ENCODE results near the gene MS4A1.
"Not testable (repeated sequence)": the region's sequence is repeated elsewhere in the genome, so short reads cannot be mapped to it uniquely, and the experiment has no call there.

MS4A1 gene

GRCh38 chr11:60455531-60456042 lies at the start of gene MS4A1:
MS4A1 (plus strand) TSS chr11:60455847; CDS start chr11:60462375, 6,528 bp downstream.
- no peak for DNase-seq

- no peak for DNase-seq
Measured at GRCh38 chr11:60420015-60420414, 35.6 kb upstream of the MS4A1 start.

GRCh38 chr11:60422609-60423008 lies 33.0 kb upstream of the MS4A1 start:
- DNase-seq = no peak

DNA sequence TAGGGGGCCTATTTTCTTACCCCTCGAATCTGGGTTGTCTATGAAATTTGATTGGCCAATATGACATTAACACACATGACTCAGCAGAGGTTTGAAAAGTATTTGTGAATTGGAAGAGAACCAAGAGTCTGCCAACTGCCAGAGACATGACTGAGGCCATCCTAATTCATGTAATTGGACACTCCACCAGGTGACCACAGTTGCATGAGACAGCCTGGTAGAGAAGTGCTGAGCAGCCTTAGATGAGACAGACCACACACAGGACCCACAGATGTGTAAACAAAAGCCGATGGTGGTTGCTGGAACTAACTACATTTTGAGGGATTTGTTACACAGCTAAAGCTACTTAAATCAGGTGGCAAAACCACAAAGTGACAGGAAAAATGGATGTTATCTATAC lies 27.1 kb upstream of the MS4A1 start:
- no peak for DNase-seq

DNA sequence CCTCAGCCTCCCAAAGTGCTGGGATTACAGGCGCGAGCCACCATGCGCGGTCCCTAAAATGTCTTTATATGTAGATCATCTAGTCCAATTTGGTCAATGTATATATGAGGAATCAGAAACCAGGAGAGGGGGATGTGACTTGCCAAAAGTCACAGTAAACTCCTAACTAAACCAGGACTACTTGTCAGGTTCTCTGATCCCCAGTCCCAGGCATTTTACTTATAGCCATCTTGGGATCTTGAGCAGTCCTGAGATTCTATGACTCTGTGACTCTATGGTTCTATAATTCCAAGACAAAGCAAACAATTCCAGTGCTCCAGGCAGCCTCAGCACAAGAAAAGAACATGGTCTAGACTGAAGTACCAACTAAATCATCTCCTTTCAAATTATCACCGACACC lies 26.4 kb upstream of the MS4A1 start, which contains the start of gene MS4A5:
Gene MS4A5, plus strand, starts transcription at position 301 of the 400 bp plus-strand sequence. CDS start 103 bp downstream, outside the sequence.
- no peak for DNase-seq

GRCh38 chr11:60431251-60431650 lies 24.4 kb upstream of the MS4A1 start:
- DNase-seq = no peak

DNA sequence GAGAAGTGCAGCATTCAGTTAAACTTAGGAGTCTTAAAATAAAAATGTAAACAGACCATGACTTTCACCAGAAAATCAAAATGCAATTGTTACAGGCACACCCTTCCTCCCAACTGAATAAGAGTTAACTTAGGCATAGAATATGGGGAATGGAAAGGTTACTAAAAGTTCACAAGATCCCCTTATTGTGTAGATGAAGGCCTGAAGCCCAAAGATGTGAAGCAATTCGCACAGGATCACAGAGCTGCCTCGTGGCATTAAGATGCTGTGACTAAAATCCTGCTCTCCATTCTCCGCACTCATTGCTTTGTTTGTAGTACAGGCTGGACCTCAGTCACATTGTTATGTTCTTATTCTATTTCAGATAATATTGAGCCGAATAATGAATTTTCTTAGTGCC lies 22.2 kb upstream of the MS4A1 start:
- DNase-seq = no peak

GRCh38 chr11:60447070-60447469 lies 8.6 kb upstream of the MS4A1 start:
- DNase-seq = no peak

DNA sequence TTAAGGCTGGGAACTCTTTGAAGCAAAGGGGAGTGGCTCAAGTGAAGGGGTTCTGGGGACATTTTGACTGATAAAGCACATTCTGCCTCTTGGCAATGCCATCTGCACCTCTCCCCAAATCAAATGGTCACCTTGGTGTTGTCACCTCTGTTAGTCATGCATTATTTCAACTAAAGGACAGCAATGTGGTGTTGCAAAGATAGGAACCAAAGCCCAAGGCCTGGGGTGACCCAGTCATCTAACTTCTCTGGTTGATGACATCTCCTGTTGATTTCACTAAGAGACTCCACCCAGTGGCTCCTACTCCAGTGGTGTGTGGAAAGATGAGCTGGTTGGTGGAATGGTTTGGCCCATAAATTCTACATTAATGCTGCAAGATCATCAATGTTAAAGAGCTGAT lies 7.8 kb upstream of the MS4A1 start:
- DNase-seq = no peak

DNA sequence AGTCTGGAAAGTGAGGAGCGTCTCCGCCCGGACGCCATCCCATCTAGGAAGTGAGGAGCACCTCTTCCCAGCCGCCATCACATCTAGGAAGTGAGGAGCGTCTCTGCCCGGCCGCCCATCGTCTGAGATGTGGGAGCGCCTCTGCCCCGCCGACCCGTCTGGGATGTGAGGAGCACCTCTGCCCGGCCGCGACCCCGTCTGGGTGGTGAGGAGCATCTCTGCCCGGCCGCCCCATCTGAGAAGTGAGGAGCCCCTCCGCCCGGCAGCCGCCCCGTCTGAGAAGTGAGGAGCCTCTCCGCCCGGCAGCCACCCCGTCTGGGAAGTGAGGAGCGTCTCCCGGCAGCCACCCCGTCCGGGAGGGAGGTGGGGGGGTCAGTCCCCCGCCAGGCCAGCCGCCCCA lies 4.5 kb upstream of the MS4A1 start:
- DNase-seq = not testable (repeated sequence)

- DNase-seq = no peak
Measured at GRCh38 chr11:60454212-60454611, 1.4 kb upstream of the MS4A1 start.

- no peak for DNase-seq
Measured at GRCh38 chr11:60457576-60457975, 1.9 kb downstream of the MS4A1 start.

DNA sequence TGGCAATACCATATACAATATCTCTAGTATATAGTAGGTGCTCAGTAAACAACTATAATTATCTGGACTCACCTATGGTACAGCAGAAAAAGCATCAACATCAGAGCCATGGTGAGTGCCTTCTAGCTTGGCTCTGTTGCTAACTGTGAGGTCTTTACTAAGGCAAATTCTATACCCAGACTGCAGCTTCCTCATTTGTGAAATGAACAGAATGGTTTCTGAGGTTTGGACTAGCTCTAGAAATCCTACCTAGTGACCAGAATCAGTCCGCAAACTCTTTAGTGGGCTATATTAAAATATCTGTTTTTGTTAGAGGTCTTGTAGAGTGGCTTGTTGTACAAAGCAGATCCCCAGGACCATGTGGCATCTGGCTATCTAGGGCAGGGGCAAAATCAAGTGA lies 3.7 kb downstream of the MS4A1 start:
- no peak for DNase-seq

GRCh38 chr11:60468829-60469228 lies 13.2 kb downstream of the MS4A1 start:
- DNase-seq = no peak

GRCh38 chr11:60469723-60470122 lies 14.1 kb downstream of the MS4A1 start:
- no peak for DNase-seq

- DNase-seq = no peak
Measured at GRCh38 chr11:60477035-60477445, 21.4 kb downstream of the MS4A1 start.

DNA sequence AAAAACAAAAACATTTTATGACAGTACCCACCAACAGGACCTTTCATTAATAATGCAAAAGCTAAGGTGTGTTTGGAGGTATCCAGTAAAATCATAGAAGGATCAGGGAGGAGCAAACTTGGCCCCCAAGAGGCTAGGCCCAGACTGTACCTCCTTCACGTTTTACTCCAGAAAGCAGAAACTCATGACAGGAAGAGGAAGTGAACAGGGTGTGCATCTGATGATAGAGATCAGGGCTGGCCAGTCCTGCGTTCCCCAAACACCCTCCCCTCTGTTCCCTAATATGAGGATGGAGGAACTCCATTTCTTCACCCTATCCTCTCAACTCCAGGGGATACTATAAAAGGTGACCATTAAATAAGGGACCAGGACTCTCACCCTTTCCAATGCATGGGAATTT lies 26.7 kb downstream of the MS4A1 start:
- DNase-seq = no peak

DNA sequence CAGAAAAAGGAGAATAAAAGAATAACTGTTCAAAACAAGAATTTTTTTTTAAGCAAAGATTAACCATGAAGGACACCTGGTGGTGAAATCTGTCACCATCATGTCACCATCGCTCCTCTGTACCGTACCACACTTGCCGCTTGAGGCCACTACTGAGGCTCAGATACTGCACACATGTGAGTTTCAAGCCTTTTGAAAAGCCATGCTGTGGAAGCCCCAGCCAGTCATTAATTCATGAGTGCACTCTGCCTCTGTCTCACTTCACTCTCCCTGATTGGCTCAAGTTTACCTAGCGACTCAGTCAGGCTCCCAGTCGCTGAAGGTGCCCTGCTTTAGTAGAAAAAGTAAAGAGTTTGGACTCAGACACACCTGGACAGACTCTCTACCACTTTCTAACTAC lies 30.3 kb downstream of the MS4A1 start:
- no peak for DNase-seq

DNA sequence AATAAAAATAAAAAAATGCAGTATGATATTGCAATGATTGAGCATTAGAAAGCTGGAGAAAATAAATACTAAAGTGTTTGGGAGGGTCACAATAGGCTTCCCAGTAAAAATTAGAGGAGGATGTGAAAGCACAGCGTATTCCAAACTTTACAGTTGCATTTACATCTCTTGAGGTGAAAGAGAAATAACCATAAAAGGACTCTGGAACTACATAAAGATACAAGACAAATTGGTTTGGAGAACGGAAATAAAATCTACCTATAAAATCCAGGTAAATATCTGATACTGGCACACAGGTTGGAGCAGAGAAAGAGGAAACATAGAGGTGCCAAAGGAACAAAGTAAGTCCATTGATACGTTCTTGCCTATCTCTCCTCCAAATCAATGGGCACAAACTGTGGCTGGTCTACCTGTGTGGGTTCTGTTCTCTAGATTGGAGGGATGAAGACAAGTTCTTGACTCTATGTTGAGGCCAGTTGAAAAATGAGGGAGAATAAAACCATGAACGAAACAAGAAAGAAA lies 36.9 kb downstream of the MS4A1 start, which contains the start of gene MS4A12:
Gene MS4A12, plus strand, starts transcription at position 291 of the 522 bp plus-strand sequence. CDS start 4,541 bp downstream, outside the sequence.
- no peak for DNase-seq

- no peak for DNase-seq
Measured at GRCh38 chr11:60493454-60493853, 37.8 kb downstream of the MS4A1 start.

DNA sequence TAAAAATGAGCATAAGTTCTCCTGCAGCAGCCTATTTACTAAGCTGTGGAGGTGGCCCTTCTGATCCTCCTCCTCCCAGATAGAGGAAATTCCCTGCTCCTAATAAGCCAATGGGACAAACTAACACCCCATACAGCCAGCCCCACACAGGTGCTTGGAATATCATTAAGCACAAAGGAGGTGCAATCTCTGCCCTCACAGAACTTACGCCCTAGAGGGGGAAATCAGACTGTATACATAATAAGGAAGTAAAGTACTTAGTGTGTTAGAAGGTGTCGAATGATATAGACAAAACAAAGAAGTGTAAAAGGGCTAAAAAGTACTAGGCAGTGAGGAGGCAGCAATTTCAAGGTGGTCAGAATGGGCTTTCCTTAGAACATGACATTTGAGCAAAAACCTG lies 42.8 kb downstream of the MS4A1 start:
- DNase-seq = no peak

DNA sequence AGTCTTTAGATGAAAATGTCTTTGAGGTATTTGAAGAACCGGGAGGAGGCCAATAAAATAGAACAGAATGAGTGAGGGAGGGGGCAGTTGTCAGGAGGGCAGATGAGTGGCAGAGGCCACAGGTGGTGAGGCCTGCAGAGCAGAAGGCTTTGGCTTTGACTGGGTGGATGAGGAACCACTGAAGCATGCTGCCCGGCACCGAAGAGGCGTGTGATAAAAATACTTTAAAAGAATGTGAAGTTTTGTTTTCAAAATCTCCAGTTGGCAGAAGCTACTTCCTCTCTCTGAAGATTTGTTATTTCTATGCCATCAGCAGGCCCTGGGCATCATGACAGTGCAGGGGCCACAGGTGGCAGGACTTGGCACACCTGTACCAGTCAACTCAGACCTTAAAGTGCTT lies 43.2 kb downstream of the MS4A1 start:
- no peak for DNase-seq

GRCh38 chr11:60500276-60500910 lies 44.7 kb downstream of the MS4A1 start:
- DNase-seq = no peak

DNA sequence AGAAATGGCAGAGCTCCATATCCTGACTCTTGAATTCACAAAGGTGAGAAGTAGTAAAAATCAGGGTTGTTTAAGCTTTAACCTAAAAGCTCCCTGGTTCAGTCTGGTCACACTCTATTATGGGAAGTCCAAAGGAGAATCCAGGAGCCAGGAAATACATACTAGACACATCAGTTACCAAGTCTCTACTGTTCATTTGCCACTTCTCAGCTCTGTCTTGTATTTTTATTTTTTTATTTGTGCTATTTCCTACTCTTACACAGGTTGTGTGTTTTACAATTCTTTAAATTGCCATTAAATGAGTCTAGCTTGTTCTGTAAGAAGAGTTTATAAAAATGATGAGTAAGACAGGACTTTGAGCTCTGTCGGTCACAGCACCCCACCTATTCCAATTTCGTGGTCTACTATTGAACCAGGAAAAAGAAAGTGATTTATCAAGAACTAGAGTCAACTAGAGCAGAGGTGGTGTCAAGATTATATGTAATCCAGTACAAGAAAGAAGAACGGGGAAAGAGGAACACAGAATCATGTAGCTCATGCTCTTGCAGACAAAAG lies 46.7 kb downstream of the MS4A1 start:
- DNase-seq = no peak

Measured in femur (tissue), 1 donor.